ENCODE data around the gene HOXB4. TPM values are rescaled to one million over a fixed set of nuclear protein-coding genes. Genes with fewer than 3 reads are reported as not detected.

Gene HOXB4
- total RNA-seq, 2 experiments from 2014 or later, result 0.16 to 0.17 TPM

DNA sequence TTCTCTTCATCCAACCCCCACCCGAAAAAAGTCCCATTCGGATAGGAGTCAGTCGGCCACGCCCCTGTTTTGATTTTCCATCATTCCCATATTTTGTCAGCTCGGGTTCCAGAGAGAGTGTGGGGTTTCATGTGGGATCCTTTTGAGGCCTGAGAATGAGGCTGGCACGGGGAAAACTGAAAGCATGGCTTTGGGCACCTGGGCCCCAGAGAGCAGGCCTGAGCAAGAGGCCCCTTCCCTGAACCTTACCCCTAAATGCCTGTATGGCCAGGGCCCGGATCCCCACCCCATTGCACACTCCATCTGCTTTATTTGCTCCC, 4.6 kb upstream of the HOXB4 start:
- Histone ChIP-seq H3K27me3 (ENCODE audit: control insufficient read depth in 1 of 2, insufficient read depth in 2 of 2, low read length in 2 of 2) (peaks cover 62 to 79% of the 10 kb centered on the region in 2 experiments), H3K4me1 (ENCODE audit: insufficient read depth, low read length) (peaks cover 59% of the 10 kb centered on the region), H3K9me3 (ENCODE audit: control insufficient read depth in 1 of 2, insufficient read depth in 1 of 2, low read length in 2 of 2) (peaks cover 0 to 3% of the 10 kb centered on the region in 2 experiments), H3K4me3 (ENCODE audit: low read length) (no peak overlapping the region), H3K36me3 (ENCODE audit: insufficient read depth, low read length) (no peaks in the 10 kb centered on the region), H3K27ac (ENCODE audit: low read depth in 1 of 2, low read length in 2 of 2) (no peak overlapping the region)
- ATAC-seq (ENCODE audit: poor library complexity), result no peak
- intact Hi-C loops (cut with DNase I, micrococcal nuclease), result no loop called here
- TF ChIP-seq, protein P1, sequence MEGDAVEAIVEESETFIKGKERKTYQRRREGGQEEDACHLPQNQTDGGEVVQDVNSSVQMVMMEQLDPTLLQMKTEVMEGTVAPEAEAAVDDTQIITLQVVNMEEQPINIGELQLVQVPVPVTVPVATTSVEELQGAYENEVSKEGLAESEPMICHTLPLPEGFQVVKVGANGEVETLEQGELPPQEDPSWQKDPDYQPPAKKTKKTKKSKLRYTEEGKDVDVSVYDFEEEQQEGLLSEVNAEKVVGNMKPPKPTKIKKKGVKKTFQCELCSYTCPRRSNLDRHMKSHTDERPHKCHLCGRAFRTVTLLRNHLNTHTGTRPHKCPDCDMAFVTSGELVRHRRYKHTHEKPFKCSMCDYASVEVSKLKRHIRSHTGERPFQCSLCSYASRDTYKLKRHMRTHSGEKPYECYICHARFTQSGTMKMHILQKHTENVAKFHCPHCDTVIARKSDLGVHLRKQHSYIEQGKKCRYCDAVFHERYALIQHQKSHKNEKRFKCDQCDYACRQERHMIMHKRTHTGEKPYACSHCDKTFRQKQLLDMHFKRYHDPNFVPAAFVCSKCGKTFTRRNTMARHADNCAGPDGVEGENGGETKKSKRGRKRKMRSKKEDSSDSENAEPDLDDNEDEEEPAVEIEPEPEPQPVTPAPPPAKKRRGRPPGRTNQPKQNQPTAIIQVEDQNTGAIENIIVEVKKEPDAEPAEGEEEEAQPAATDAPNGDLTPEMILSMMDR (IDR thresholded peaks at IDR 0.05), result no peak
- no peak for DNase-seq
- Mint-ChIP-seq H3K4me3 (peak overlapping the region; percentile 7), H3K27ac (no peak overlapping the region), H3K9me3 (no peaks in the 10 kb centered on the region), H3K27me3 (peaks cover 97% of the 10 kb centered on the region), H3K4me1 (ENCODE audit: low read depth) (peaks cover 66% of the 10 kb centered on the region), H3K36me3 (ENCODE audit: low read depth) (no peaks in the 10 kb centered on the region)
- ChIA-PET POLR2A (interaction anchor here (0.6 kb wide), 1 partner anchor 13 kb away, joined by 3 read pairs; no protein-coding TSS in a partner anchor), CTCF (interaction anchor here (1.0 to 1.6 kb wide), 3 partner anchors 10 to 90 kb away, joined by 4 to 6 read pairs (median 6); partner anchors contain the start of gene HOXB5)

DNA sequence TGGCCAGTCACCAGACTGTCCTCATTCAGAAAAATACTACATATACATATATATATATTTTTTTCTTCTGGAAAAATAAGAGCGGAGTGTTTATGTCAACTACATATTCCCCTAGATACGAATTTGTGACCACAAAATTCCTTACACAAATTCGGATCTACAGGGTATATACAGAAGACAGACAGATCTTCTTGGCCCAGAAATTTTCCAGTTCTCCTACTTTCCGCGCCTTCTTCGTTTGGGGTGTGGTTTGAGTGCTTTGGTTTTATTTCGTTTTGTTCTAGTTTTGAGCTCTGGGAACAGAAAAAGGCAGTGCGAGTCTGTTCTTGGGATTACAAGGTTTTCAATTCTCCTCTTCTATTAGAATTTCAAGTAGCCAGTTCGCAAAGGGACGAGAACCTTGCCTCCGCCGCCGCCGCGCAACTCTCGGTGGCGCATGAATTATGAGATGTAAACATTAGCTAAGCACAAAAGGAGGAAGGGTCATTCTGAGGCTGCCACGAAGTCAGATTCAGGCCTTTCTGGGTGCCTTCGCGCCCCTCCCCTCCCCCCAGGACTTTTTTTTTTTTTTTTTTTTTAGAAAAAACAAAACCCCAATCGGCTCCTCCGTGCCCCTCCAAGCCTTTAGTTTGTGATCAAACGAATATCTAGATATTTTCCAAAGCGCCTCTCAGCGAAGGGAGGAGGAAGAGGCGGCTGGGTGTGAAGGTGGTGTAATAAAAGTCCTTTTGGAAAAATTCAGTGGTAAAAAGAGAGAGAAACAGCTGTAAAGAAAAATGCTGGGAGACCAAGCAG, 1.8 kb upstream of the HOXB4 start:
- Histone ChIP-seq H3K27me3 (ENCODE audit: control insufficient read depth in 1 of 2, insufficient read depth in 2 of 2, low read length in 2 of 2) (peaks cover 43 to 53% of the 10 kb centered on the region in 2 experiments), H3K36me3 (ENCODE audit: insufficient read depth, low read length) (no peaks in the 10 kb centered on the region), H3K9me3 (ENCODE audit: control insufficient read depth in 1 of 2, insufficient read depth in 1 of 2, low read length in 2 of 2) (peaks cover 0 to 3% of the 10 kb centered on the region in 2 experiments), H3K4me3 (ENCODE audit: low read length) (no peak overlapping the region), H3K4me1 (ENCODE audit: insufficient read depth, low read length) (peaks cover 64% of the 10 kb centered on the region), H3K27ac (ENCODE audit: low read depth in 1 of 2, low read length in 2 of 2) (no peak overlapping the region)
- peaks cover 83% of the 10 kb centered on the region for H3K27me3 Mint-ChIP-seq
- ATAC-seq (ENCODE audit: poor library complexity), result no peak
- H3K36me3 Mint-ChIP-seq (ENCODE audit: low read depth), result no peaks in the 10 kb centered on the region
- ChIA-PET POLR2A (no interaction called here), CTCF (no interaction called here)
- no peak for DNase-seq
- no peak overlapping the region for H3K27ac Mint-ChIP-seq
- H3K9me3 Mint-ChIP-seq, result no peaks in the 10 kb centered on the region
- TF ChIP-seq, protein P1 (IDR thresholded peaks at IDR 0.05), result no peak
- H3K4me1 Mint-ChIP-seq (ENCODE audit: low read depth), result peaks cover 61% of the 10 kb centered on the region
- intact Hi-C loops (cut with DNase I, micrococcal nuclease), result no loop called here
- H3K4me3 Mint-ChIP-seq, result peak overlapping the region; percentile 92

DNA sequence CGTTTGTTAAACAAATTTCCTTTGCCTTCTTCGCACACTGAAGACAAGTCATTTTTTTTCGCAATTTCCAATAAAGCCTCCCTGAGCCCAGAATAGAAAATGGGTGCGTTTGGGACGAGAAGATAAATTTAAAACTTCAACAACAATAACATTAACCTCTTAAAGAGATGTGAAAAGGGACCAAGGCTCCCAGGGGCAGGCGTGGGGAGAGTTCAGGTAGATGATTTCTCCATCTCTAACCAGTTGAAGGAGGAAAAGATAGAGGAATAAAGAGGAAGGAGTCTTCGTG, 1.3 kb upstream of the HOXB4 start:
- intact Hi-C loops (cut with DNase I, micrococcal nuclease), result no loop called here
- H3K9me3 ChIP-seq (ENCODE audit: control insufficient read depth in 1 of 2, insufficient read depth in 1 of 2, low read length in 2 of 2), result peaks cover 0 to 3% of the 10 kb centered on the region in 2 experiments
- H3K36me3 Mint-ChIP-seq (ENCODE audit: low read depth), result no peaks in the 10 kb centered on the region
- peaks cover 59% of the 10 kb centered on the region for H3K4me1 Mint-ChIP-seq (ENCODE audit: low read depth)
- H3K4me1 ChIP-seq (ENCODE audit: insufficient read depth, low read length), result peaks cover 61% of the 10 kb centered on the region
- peaks cover 83% of the 10 kb centered on the region for H3K27me3 Mint-ChIP-seq
- DNase-seq (no peak), ATAC-seq (ENCODE audit: poor library complexity) (no peak)
- TF ChIP-seq, protein P1 (IDR thresholded peaks at IDR 0.05), result no peak
- H3K9me3 Mint-ChIP-seq, result no peaks in the 10 kb centered on the region
- peak overlapping the region; percentile 92 for H3K4me3 Mint-ChIP-seq
- H3K36me3 ChIP-seq (ENCODE audit: insufficient read depth, low read length), result no peaks in the 10 kb centered on the region
- CTCF ChIA-PET, result no interaction called here
- H3K27ac ChIP-seq (ENCODE audit: low read depth in 1 of 2, low read length in 2 of 2), result no peak overlapping the region
- peaks cover 42 to 51% of the 10 kb centered on the region in 2 experiments for H3K27me3 ChIP-seq (ENCODE audit: control insufficient read depth in 1 of 2, insufficient read depth in 2 of 2, low read length in 2 of 2)
- peak overlapping the region; percentile 84 for H3K4me3 ChIP-seq (ENCODE audit: low read length)
- POLR2A ChIA-PET, result no interaction called here
- H3K27ac Mint-ChIP-seq, result no peak overlapping the region
